Activated naive CD4-positive, alpha-beta T cell treated with anti-CD3 and anti-CD28 coated beads, Interleukin-2, amount 50 U/mL, for 16 hours (primary cell): ENCODE results near the gene REXO4.

Experiments
- DNase-seq: peaks from one replicate; pipeline ENCODE4 v3.0.0-alpha.2; 2020

REXO4 gene

GRCh38 chr9:133449760-133450159, 31.9 kb upstream of the REXO4 start:
- no peak for DNase-seq

- DNase-seq = no peak
Observed at GRCh38 chr9:133448487-133448972, 30.7 kb upstream of the REXO4 start.

- DNase-seq = no peak
Observed at GRCh38 chr9:133445293-133445969, 27.6 kb upstream of the REXO4 start.

- no peak for DNase-seq
Observed at GRCh38 chr9:133443982-133444381, 26.2 kb upstream of the REXO4 start.

- no peak for DNase-seq
Observed at GRCh38 chr9:133443248-133443647, 25.4 kb upstream of the REXO4 start.

- no peak for DNase-seq
Observed at GRCh38 chr9:133441571-133441970, 23.8 kb upstream of the REXO4 start.

GRCh38 chr9:133440874-133441273, 23.1 kb upstream of the REXO4 start:
- DNase-seq = no peak

GRCh38 chr9:133439337-133439736, 21.5 kb upstream of the REXO4 start:
- no peak for DNase-seq

- DNase-seq = no peak
Observed at GRCh38 chr9:133437753-133438531, 20.1 kb upstream of the REXO4 start.

- no peak for DNase-seq
Observed at GRCh38 chr9:133436681-133437080, 18.9 kb upstream of the REXO4 start.

- DNase-seq = no peak
Observed at GRCh38 chr9:133433351-133433843, 15.6 kb upstream of the REXO4 start.

GRCh38 chr9:133430244-133430643, 12.4 kb upstream of the REXO4 start:
- no peak for DNase-seq

GRCh38 chr9:133429641-133430161, 11.9 kb upstream of the REXO4 start:
- no peak for DNase-seq

GRCh38 chr9:133429214-133429613, 11.4 kb upstream of the REXO4 start:
- DNase-seq = no peak

GRCh38 chr9:133428617-133429101, 10.8 kb upstream of the REXO4 start:
- DNase-seq = no peak

- no peak for DNase-seq
Observed at GRCh38 chr9:133427658-133428348, 10.0 kb upstream of the REXO4 start.

- no peak for DNase-seq
Observed at GRCh38 chr9:133426011-133426410, 8.2 kb upstream of the REXO4 start.

- no peak for DNase-seq
Observed at GRCh38 chr9:133425049-133425632, 7.3 kb upstream of the REXO4 start.

GRCh38 chr9:133424187-133424586, 6.4 kb upstream of the REXO4 start:
- no peak for DNase-seq

GRCh38 chr9:133423216-133423615, 5.4 kb upstream of the REXO4 start:
- no peak for DNase-seq

GRCh38 chr9:133421615-133422542, 4.1 kb upstream of the REXO4 start, which contains the start of gene ADAMTS13:
Gene ADAMTS13 (plus strand): TSS chr9:133422367. CDS start chr9:133422444, 77 bp downstream.
- DNase-seq = no peak
